Right cardiac atrium (tissue), 5 donors: ENCODE measurements around the gene GPR156. TPM values are rescaled to one million over a fixed set of nuclear protein-coding genes. Genes with fewer than 3 reads are reported as not detected.
"Not testable (repeated sequence)": the region's sequence is repeated elsewhere in the genome, so short reads cannot be mapped to it uniquely, and the experiment has no call there.

Experiments
- ATAC-seq, 2 donors: fragments of 200-7000 bp; cut with Tn5 transposase; one replicate each; pipeline versions ENCODE4 v1.8.0 to v1.9.1; 2020; ENCODE audit warnings: moderate library complexity in 2 of 2, mild to moderate bottlenecking in 1 of 2
- DNase-seq, 3 donors: peaks; one replicate each; pipeline ENCODE4 v3.0.0-alpha.2; 2020
- H3K27ac ChIP-seq: one replicate; pipeline ENCODE4 v1.5.1; 2013; ENCODE audit warnings: mild to moderate bottlenecking, low read length, control low read depth, moderate library complexity
- H3K27me3 ChIP-seq: one replicate; pipeline ENCODE4 v1.6.1; 2013; ENCODE audit not compliant: control insufficient read depth, insufficient read depth
- H3K4me1 ChIP-seq: one replicate; pipeline ENCODE4 v1.6.1; 2013; ENCODE audit warnings: low read length; ENCODE audit not compliant: control insufficient read depth, insufficient read depth
- H3K4me3 ChIP-seq: one replicate; pipeline ENCODE4 v1.5.1; 2013; ENCODE audit warnings: low read length, control low read depth
- H3K9me3 ChIP-seq: one replicate; pipeline ENCODE4 v1.6.1; 2013; ENCODE audit warnings: low read length; ENCODE audit not compliant: control insufficient read depth
- WGBS: extraction: QIAGEN DNeasy Blood & Tissue Kit; methylation state at CpG from one replicate; pipeline ENCODE4 v1.1.7; 2013; 5-methylcytosine and 5-hydroxymethylcytosine counted together
- intact Hi-C, 4 donors: fragments of 100-400 bp; cut with DNase I; formaldehyde crosslinking; loops; one replicate each; pipeline versions ENCODE4 v1.11.0 to v1.14.0; 2022 to 2023
- polyA plus RNA-seq: library from polyadenylated mRNA; stranded (reverse); fragments of 200-250 nt; gene quantifications from one replicate; pipeline ENCODE4 v1.2.3, GENCODE V29; 2013
- total RNA-seq, 4 donors: library from RNA; stranded (reverse); fragmentation: NEBNext Ultra II Directional; extraction: Animal tissue kit (Norgen Biotek cat#: 25700); gene quantifications; one replicate each; pipeline ENCODE4 v1.2.1, GENCODE V29; 2021
- donor health status: healthy with polysubstance abuse.
- donor health status: DM: no; HTN: yes; CAD: no.
- donor health status: DM: no; HTN: no; CAD: no.
- donor health status: DM: no; HTN: yes; CAD: no; lungs with severe emphysema.
- donor health status: DM: yes; HTN: yes; CAD: no.

The GPR156 gene
- total and polyA plus RNA-seq, 5 donors, result 0.08 to 0.31 (median 0.14) TPM

DNA sequence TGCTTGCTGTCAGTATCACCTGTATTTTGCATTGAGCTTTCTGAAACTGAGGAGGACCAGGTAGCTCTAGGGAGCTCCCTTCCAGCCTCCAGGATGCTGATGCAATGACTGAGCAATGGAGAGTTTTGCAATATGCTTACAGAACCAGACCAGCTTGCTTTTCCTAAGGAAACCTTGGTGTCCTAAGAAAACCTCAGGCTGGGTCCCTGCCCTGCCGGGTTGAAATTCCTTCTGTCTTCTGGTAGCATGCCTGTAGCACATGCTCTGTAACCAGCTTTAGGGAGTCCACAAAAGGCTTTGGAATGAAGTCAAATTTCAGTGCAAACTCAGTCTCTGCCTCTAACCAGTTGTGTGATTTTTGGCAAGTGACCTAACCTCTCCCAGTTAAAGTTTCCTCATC is 125.0 kb downstream of the GPR156 start:
- Histone ChIP-seq H3K27me3 (no peaks in the 10 kb centered on the region), H3K27ac (no peak overlapping the region), H3K9me3 (no peaks in the 10 kb centered on the region), H3K4me1 (no peaks in the 10 kb centered on the region), H3K4me3 (no peak overlapping the region)
- DNase-seq (peak; percentile 63 to 80 (median 67)), ATAC-seq (peak; percentile 84 to 88)
- 37% methylated on average over 1 of the region's 1 CpG for WGBS
- intact Hi-C loops, result no loop called here

DNA sequence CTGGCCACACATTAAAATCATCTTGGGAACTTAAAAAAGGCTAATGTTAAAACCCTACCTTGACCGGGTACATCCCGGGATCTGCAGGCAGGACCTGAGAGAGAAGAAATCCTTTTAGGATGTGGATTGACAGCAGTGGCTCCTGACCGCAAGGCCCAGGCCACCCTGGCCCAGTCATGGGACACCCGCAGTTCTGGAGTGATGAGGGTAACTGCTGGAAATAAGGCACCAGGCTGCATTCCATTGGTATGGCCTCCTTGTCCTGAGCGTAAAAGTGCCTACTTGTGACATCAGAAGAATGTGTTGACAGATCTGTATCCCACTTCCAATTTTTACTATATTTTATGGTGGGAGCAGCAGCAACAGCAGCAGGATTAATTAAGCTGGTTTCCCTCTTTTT is 127.3 kb downstream of the GPR156 start:
- intact Hi-C loops, result no loop called here
- ATAC-seq (no peak), DNase-seq (no peak)
- H3K27ac ChIP-seq, result no peak overlapping the region
- no peak overlapping the region for H3K4me3 ChIP-seq
- H3K9me3 ChIP-seq, result no peaks in the 10 kb centered on the region
- H3K4me1 ChIP-seq, result no peaks in the 10 kb centered on the region
- WGBS, result 96% methylated on average over 5 of the region's 5 CpGs
- H3K27me3 ChIP-seq, result no peaks in the 10 kb centered on the region

DNA sequence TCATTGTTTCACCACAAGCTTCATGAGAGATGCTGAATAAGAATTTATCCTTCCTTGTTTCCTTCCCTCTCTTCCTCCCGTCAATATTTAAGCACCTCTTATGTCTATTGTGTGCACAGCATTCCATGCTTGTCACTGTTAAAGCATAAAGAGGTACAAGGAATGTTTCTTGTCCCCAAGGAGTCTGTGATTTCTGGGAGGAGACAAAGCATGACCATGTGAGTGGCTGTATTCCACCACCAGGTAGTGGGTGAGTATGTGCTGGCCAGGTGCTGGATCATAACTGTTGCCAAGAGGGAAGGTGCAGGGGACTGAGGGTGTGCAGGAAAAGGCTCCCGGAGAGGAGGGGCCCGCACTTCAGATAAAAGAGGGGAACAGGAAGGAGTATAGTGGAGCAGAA is 127.9 kb downstream of the GPR156 start:
- Histone ChIP-seq H3K27me3 (no peaks in the 10 kb centered on the region), H3K4me1 (no peaks in the 10 kb centered on the region), H3K4me3 (no peak overlapping the region), H3K27ac (no peak overlapping the region), H3K9me3 (no peaks in the 10 kb centered on the region)
- 60% methylated on average over 3 of the region's 3 CpGs for WGBS
- intact Hi-C loops, result no loop called here
- ATAC-seq (no peak), DNase-seq (no peak)

DNA sequence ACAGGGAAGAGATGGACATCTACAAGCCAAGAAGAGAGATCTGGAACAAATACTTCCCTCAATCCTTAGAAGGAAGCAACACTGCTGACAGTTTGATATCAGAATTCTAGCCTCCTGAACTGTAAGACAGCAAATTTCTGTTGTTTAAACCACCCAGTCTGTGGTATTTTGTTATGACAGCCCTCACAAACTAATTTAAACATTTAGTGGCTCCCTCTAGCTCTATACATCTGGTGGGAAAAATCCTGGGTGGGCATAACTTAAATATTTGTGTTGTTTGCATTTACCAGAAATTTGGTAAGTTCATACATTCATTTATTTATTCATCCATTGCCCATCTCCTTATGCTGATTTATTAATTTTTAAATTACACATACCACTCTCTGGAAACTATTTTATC is 128.3 kb downstream of the GPR156 start:
- no peak overlapping the region for H3K4me3 ChIP-seq
- no peaks in the 10 kb centered on the region for H3K4me1 ChIP-seq
- no peaks in the 10 kb centered on the region for H3K9me3 ChIP-seq
- DNase-seq (no peak), ATAC-seq (no peak)
- intact Hi-C loops, result no loop called here
- no peaks in the 10 kb centered on the region for H3K27me3 ChIP-seq
- H3K27ac ChIP-seq, result no peak overlapping the region

DNA sequence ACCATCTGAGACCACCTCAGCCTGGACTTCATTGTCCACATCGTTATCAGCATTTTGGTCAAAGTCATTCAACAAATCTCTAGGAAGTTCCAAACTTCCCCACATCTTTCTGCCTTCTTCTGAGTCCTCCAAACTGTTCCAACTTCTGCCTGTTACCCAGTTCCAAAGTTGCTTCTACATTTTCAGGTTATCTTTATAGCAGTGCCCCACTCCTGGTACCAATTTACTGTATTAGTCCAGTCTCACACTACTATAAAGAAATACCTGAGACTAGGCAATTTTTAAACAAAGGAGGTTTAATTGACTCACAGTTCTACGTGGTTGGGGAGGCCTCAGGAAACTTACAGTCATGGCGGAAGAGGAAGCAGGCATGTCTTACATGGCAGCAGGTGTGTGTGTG is 129.3 kb downstream of the GPR156 start:
- H3K9me3 ChIP-seq, ATAC-seq: not testable (repeated sequence)
- WGBS, result 90% methylated on average over 3 of the region's 3 CpGs

DNA sequence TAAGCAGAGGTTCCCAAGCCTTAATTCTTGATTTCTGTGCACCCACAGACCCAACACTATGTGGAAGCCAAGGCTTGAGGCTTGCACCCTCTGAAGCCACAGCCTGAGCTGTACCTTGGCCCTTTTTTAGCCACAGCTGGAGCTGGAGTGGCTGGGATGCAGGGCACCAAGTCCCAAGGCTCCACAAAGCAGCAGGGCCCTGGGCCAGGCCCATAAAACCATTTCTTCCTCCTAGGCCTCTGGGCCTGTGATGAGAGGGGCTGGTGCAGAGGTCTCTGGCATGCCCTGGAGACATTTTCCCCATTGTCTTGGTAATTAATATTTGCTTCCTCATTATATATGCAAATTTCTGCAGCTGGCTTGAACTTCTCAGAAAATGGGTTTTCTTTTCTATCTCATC is 129.9 kb downstream of the GPR156 start:
- intact Hi-C loops, result no loop called here
- Histone ChIP-seq H3K4me3 (no peak overlapping the region), H3K27ac (no peak overlapping the region), H3K27me3 (no peaks in the 10 kb centered on the region), H3K9me3 (no peaks in the 10 kb centered on the region), H3K4me1 (no peaks in the 10 kb centered on the region)
- DNase-seq (no peak), ATAC-seq (no peak)

More for the DNA sequence above, 129.3 kb downstream of the GPR156 start:
- H3K27ac ChIP-seq, H3K4me3 ChIP-seq, DNase-seq, H3K4me1 ChIP-seq, H3K27me3 ChIP-seq, intact Hi-C loops: not testable (repeated sequence)

DNA sequence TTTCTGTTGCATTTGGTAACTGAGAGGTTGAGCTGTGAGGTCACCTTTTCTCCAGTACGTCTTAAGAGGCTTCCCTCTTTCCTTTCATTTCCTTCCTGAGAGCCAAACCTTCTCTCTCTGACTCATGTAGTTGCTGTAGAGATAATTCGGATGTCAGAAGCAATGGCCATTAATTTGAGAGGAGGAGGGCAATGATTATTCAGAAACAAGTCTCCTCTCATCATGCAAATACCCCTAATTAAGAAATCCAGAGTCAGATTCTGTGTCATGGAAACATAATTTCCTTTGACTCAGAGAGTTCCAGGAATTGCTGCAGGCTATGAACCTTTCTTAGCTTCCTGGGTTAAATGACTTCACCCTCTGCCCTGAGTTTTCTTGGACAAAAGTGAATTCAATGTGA is 131.7 kb downstream of the GPR156 start:
- H3K27me3 ChIP-seq, result no peaks in the 10 kb centered on the region
- ATAC-seq (no peak), DNase-seq (no peak)
- no peaks in the 10 kb centered on the region for H3K9me3 ChIP-seq
- no peak overlapping the region for H3K4me3 ChIP-seq
- no peaks in the 10 kb centered on the region for H3K4me1 ChIP-seq
- WGBS, result 40% methylated on average over 2 of the region's 2 CpGs
- H3K27ac ChIP-seq, result no peak overlapping the region
- intact Hi-C loops, result no loop called here

DNA sequence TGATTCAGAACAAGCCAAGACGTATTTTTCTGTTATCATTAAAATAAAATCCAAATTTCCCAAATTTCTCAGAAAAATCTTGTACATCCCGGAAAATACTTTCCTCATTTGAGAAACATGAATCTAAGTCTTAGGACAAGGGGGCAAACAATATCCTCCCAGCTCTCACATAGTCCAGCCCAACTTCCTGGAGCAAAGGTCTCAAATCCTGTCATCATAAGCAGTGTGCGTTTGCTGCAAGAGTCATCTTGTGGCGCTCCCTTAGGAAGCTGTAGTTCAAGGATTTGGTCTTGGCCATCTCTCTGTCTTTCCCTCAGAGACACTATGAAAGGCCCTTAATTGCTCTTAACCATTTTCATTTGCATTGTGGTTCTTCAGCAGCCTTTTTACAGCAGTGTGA is 133.2 kb downstream of the GPR156 start:
- 59% methylated on average over 4 of the region's 4 CpGs for WGBS

DNA sequence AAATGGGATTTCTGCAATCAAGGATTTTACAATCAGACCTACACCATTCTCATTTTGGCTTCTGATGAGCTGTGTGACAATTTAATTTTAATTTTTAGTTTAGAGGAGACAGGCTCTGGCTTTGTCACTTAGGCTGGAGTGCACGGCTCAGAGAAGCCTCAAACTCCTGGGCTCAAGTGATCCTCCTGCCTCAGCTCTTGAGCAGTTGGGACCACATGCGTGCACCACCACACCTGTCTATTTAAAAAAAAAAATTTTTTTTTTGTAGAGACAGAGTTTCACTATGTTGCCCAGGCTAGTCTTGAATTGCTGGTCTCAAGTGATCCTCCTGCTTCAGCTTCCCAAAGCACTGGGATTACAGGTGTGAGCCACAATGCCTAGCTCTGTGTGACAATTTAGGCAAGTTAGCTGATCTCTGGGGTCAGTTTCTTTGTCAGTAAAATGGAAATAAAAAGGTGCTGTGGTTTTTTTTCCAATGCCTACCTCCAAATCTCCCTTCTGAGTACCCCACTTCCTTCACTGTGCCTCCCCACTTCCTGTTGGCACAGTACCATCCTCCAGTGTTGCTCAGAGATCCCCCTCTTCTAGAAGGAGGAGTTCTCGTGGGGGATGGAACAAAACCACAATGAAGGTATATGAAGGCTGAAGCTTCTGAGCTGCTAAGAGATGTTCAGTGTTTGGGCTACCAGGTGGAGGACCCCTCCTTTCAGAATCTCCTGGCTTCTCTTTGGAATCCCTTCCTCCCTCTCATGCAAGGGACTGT is 136.7 kb downstream of the GPR156 start:
- H3K4me1 ChIP-seq, result peaks cover 2% of the 10 kb centered on the region
- no peak for DNase-seq
- no peaks in the 10 kb centered on the region for H3K9me3 ChIP-seq
- H3K27me3 ChIP-seq, result no peaks in the 10 kb centered on the region
- WGBS, result 84% methylated on average over 3 of the region's 3 CpGs
- no peak overlapping the region for H3K4me3 ChIP-seq
- ATAC-seq, result no peak
- H3K27ac ChIP-seq, result no peak overlapping the region
- intact Hi-C loops, result no loop called here

More for the DNA sequence above, 133.2 kb downstream of the GPR156 start:
- no peaks in the 10 kb centered on the region for H3K4me1 ChIP-seq
- intact Hi-C loops, result no loop called here
- H3K27ac ChIP-seq, result no peak overlapping the region
- ATAC-seq (no peak), DNase-seq (no peak)
- no peaks in the 10 kb centered on the region for H3K27me3 ChIP-seq
- H3K4me3 ChIP-seq, result no peak overlapping the region
- no peaks in the 10 kb centered on the region for H3K9me3 ChIP-seq

DNA sequence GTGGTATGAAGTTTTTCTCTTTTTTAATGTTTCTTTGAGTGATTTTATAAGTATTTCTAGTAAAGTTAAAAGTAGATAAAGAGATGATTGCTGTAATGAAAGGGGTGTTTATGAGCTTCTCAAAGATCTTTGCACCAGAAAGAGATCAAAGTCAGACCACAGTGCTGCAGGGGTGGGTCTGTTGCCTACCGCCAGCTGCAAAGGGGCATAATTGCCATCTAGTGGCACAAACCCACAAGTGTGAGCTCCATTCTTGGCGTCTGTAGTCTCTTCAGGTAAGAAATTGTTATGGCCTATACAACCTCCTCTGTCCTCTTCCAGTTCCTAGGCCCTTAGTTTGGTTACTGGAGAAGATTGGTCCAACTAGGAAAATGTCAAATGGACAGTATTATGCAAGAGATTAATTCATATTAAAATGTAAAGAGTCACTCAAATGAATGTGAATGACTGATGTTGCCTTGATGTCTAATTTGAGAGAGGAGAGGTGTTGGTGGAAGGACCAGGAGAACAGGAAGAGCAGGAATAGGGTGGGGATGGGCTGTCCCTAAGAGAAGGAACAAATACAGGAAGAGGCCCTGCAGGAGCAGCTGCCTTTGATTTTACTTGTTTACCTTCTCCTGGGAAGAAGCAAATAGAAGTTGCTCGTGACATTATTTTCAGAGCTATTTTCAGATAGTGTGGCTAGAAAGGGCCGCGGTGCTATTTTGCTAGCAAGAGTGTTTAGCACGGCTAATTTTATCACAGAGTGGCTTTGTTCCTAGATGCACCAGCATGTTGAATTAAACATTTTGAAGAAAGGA is 137.8 kb downstream of the GPR156 start:
- peak overlapping the region; percentile 70 for H3K27ac ChIP-seq
- peak in 1 of 2 donors; percentile 48 for ATAC-seq
- intact Hi-C loops, result no loop called here
- no peaks in the 10 kb centered on the region for H3K9me3 ChIP-seq
- H3K4me1 ChIP-seq, result peaks cover 2% of the 10 kb centered on the region
- no peak overlapping the region for H3K4me3 ChIP-seq
- no peaks in the 10 kb centered on the region for H3K27me3 ChIP-seq
- WGBS, result 45% methylated on average over 6 of the region's 6 CpGs
- no peak for DNase-seq

DNA sequence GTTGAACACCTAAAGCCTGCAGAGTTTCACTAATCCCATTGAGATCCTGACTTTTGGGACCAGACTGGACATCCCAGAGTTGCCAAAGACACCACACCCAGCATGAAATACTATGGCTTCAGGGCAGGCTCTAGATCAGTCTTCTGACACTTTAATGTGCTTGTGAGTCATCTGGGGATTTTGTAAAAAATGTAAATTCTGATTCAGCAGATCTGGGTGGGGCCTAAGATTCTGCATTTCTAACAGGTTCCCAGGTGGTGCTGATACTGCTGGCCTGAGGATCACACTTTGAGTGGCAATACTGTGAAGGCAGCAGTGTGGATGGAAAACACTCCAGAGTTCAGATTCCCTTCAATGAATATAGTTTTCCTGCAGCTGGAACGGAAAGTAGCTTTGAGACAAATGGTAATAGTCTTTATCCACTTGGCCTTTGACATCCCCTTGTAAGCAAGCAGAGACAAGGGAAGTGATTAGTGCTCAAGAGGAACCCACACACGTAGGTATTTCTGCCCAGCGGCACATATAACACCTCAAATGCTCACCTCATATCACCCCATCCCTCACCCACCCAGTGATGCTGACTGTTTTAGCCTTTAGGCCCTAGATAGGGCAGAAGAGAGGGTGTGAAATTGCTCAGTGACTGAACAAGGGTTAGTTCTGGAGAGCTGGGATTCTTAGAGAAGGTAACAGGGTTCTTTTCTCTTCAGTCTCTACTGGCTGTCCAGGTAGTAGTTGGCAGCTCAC is 139.3 kb downstream of the GPR156 start:
- peaks cover 2% of the 10 kb centered on the region for H3K4me1 ChIP-seq
- no peaks in the 10 kb centered on the region for H3K9me3 ChIP-seq
- H3K27ac ChIP-seq, result no peak overlapping the region
- intact Hi-C loops, result no loop called here
- WGBS, result 42% methylated on average over 3 of the region's 3 CpGs
- H3K4me3 ChIP-seq, result no peak overlapping the region
- DNase-seq, result no peak
- no peaks in the 10 kb centered on the region for H3K27me3 ChIP-seq
- no peak for ATAC-seq
